ENCODE data around the gene TNIK.

- TF ChIP-seq POLR2AphosphoS5 (IDR thresholded peaks at IDR 0.05) (no peak), CTCF (IDR thresholded peaks at IDR 0.05) (no peak), POLR2A (IDR thresholded peaks at IDR 0.05) (no peak)
Observed at GRCh38 chr3:171429635-171430034, 30.6 kb downstream of the TNIK start.

Data from prostate gland (tissue), 2 donors.